Measurements from ENCODE around the gene GAS6.
A peak's percentile ranks its signal among the peaks of the same experiment; 100 is the strongest.

GAS6 gene

DNA sequence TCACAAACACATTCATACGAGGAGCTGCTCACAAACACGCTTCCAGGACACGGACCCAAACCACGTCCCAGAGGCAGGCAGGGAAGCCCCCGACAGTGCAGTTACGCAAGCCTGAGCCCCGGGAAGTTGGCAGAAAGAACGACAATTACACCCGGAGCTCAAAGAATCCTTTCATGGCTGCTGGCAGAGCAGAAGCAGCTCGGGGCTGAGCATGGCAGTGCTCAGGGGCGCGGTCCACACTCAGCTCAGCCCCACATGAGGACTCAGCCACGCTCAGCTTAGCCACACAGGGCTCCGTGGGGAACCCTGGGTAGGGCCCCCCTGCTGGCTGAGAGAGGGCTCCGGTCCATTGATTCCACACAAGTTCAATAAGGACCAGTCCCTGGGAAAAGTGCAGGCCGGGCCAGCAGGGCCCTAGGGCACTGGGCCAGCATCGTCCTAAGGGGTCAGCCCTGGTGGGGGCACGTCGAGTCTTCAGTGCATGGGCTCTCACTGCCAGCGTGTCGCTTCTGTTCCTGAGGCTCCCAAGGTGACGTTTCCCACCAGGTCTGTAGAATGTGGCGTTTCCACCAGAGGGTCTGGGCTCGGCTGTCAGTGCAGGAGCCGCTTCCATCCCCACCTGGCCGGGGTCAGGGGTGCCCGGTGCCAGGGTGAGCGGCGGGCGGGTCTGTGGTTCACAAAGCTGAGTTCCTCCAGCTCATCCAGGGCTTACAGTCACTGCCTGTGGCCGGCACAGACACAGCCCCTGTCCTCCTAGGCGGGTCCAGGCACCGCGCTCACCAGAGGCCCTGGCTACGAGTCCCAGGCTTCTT is 23.1 kb downstream of the GAS6 start:
- Histone ChIP-seq H3K27ac (peak overlapping the region; percentile 24), H3K36me3 (peaks cover 21% of the 10 kb centered on the region), H3K9me3 (ENCODE audit: severe bottlenecking) (no peaks in the 10 kb centered on the region), H3K4me3 (ENCODE audit: low read depth, low read length) (no peak overlapping the region), H3K27me3 (ENCODE audit: insufficient read depth, low read depth, severe bottlenecking) (no peaks in the 10 kb centered on the region)
- no peak for DNase-seq
- TF ChIP-seq, protein P1, sequence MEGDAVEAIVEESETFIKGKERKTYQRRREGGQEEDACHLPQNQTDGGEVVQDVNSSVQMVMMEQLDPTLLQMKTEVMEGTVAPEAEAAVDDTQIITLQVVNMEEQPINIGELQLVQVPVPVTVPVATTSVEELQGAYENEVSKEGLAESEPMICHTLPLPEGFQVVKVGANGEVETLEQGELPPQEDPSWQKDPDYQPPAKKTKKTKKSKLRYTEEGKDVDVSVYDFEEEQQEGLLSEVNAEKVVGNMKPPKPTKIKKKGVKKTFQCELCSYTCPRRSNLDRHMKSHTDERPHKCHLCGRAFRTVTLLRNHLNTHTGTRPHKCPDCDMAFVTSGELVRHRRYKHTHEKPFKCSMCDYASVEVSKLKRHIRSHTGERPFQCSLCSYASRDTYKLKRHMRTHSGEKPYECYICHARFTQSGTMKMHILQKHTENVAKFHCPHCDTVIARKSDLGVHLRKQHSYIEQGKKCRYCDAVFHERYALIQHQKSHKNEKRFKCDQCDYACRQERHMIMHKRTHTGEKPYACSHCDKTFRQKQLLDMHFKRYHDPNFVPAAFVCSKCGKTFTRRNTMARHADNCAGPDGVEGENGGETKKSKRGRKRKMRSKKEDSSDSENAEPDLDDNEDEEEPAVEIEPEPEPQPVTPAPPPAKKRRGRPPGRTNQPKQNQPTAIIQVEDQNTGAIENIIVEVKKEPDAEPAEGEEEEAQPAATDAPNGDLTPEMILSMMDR (IDR thresholded peaks at IDR 0.05; ENCODE audit: low read depth, low read length): no peak

DNA sequence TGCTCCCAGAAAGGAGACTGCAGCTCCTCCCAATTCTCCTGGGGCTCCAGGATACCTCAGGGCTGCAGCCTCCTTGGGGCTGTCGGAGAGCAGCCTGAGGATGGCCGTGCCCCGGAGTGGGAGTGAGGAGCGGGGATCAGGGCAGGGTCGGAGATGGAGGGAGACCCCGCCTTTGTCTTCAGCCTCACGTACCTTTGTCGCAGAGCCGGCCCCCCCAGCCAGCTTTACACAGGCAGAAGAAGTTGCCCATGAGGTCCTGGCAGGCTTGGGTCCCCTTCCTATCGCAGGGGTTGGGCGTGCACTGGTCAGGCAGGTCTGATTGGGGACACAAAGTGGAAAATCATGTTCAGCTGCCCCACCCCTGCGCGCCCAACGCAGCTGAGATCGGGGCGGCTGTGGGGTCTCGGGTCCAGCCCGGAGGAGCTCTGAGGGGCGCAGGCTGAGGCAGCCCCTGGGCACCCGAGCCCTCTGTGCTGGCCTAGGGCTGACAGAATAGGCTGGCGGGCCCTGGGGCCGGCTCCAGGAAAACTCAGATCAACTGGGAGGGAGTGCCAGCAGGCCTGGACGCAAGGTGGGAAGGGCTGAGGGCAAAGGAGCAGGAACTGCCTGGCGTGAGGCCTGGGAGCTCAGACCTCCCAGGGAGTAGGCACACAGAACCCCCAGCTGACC is 24.2 kb downstream of the GAS6 start:
- TF ChIP-seq, protein P1 (IDR thresholded peaks at IDR 0.05; ENCODE audit: low read depth, low read length): no peak
- DNase-seq: no peak
- H3K9me3 ChIP-seq (ENCODE audit: severe bottlenecking): no peaks in the 10 kb centered on the region
- peaks cover 26% of the 10 kb centered on the region for H3K36me3 ChIP-seq
- H3K27me3 ChIP-seq (ENCODE audit: insufficient read depth, low read depth, severe bottlenecking): no peaks in the 10 kb centered on the region
- no peak overlapping the region for H3K4me3 ChIP-seq (ENCODE audit: low read depth, low read length)
- peak overlapping the region; percentile 24 for H3K27ac ChIP-seq

DNA sequence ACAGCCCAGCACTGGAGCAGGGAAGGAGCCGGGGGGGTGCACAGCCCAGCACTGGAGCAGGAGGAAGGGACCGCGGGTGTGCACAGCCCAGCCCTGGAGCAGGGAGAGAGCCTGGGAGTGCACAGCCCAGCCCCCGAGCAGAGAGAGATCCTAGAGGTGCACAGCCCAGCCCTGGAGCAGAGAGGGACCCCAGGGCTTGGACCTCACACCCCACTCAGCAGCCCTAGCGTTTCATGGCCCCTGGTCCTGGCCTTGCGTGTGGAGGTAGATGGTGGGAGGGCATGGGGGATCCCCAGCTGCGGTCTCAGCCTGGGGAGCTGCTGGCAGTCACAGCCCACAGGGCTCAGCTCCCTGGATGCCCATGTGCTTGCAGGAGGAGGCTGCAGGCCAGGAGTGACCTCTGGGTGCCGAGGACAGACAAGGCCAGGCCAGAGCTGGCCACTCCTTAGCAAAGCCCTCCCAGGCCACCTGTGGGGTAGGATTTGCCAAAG is 25.1 kb downstream of the GAS6 start:
- H3K27ac ChIP-seq: peak overlapping the region; percentile 69
- H3K4me3 ChIP-seq (ENCODE audit: low read depth, low read length): no peak overlapping the region
- peaks cover 27% of the 10 kb centered on the region for H3K36me3 ChIP-seq
- TF ChIP-seq, protein P1 (IDR thresholded peaks at IDR 0.05; ENCODE audit: low read depth, low read length): no peak
- no peaks in the 10 kb centered on the region for H3K27me3 ChIP-seq (ENCODE audit: insufficient read depth, low read depth, severe bottlenecking)
- DNase-seq: peak; percentile 81
- no peaks in the 10 kb centered on the region for H3K9me3 ChIP-seq (ENCODE audit: severe bottlenecking)

DNA sequence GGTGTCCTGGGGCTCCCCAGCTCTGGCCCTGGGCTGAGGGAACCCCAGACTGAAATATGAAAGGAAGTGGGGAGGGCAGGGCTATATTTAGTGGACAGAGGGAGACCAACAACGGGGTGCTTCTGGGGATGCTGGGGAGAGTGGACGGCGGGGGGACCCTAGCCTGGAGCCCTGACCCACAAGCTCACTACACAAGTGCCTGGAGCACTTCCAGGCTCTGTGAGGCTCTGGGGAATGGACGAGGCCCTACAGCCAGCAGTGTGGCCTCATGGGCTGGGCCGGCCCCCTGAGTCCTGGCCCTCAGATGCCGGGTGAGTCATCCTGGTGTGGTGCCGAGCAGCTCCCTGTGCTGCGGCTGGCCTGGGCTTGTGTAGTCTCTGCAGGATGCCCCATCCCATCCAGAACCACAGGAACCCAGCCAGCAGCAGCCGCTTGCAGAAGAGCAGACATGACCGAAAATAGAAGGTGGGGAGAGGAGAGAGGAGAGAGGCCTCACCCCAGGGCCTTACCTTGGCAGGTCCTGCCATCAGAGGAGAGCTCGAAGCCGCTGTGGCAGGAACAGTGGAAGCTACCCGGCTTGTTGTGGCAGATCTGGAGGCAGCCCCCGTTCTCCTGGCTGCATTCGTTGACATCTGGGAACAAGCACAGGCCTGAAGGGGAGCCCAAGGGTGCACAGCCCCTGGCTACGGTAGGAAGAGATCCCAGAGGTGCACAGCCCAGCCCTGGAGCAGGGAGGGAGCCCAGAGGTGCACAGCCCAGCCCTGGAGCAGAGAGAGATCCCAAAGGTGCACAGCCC is 26.1 kb downstream of the GAS6 start:
- Histone ChIP-seq H3K27me3 (ENCODE audit: insufficient read depth, low read depth, severe bottlenecking) (no peaks in the 10 kb centered on the region), H3K9me3 (ENCODE audit: severe bottlenecking) (no peaks in the 10 kb centered on the region), H3K4me3 (ENCODE audit: low read depth, low read length) (no peak overlapping the region), H3K36me3 (peaks cover 27% of the 10 kb centered on the region), H3K27ac (peak overlapping the region; percentile 92)
- TF ChIP-seq, protein P1 (IDR thresholded peaks at IDR 0.05; ENCODE audit: low read depth, low read length): no peak
- DNase-seq: peak; percentile 83

DNA sequence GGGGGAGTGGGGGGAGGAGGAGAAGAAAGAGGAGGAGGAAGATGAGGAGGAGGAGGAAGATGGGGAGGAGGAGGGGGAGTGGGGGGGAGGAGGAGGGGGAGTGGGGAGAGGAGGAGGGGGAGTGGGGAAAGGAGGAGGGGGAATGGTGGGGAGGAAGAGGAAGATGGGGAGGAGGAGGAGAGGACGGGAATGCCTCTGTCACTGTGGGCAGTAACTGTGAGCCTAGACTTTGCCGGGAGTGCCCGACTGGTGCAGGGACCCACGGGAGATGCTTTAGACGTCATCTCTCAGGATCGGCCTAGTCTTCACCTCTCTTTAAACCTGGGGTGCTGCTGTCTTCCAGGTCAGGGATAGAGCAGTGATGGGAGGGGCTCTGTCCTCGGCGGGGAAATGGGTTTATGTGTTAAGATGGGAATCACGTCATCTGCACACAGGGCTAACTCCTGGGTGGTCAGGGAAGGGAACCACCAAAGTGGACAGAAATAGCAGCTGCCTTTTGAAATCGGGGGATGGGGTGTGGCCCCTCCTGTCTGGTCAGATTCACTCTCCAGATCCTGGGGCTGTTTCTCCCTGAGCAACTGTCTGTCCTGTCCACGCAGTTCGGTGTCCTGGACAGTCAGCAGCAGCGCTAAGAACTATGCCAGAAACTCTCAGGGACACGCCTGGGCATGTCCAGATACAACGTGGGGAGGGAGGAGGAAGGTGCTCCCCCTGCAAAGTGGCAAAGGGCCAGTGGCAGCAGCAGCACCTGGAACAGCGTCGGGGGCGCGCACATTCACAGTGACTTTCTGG is 26.9 kb downstream of the GAS6 start:
- peaks cover 32% of the 10 kb centered on the region for H3K36me3 ChIP-seq
- H3K4me3 ChIP-seq (ENCODE audit: low read depth, low read length): no peak overlapping the region
- H3K27me3 ChIP-seq (ENCODE audit: insufficient read depth, low read depth, severe bottlenecking): no peaks in the 10 kb centered on the region
- TF ChIP-seq, protein P1 (IDR thresholded peaks at IDR 0.05; ENCODE audit: low read depth, low read length): no peak
- H3K27ac ChIP-seq: peak overlapping the region; percentile 92
- H3K9me3 ChIP-seq (ENCODE audit: severe bottlenecking): no peaks in the 10 kb centered on the region
- DNase-seq: peak; percentile 90

All from WERI-Rb-1 (cell line).